Endodermal cell (in vitro differentiated cells): Measurements from ENCODE around the gene HS6ST1. TPM values are rescaled to one million over a fixed set of nuclear protein-coding genes. Genes with fewer than 3 reads are reported as not detected.
A peak's percentile ranks its signal among the peaks of the same experiment; 100 is the strongest.

ENCODE experiments used
- DNase-seq: peaks from one replicate; pipeline ENCODE4 v3.0.0-alpha.2; 2017
- H3K27ac ChIP-seq: 2 replicates; pipeline ENCODE4 v1.5.1; 2013; ENCODE audit warnings: mild to moderate bottlenecking, low read depth, low read length, moderate library complexity
- H3K27me3 ChIP-seq: 2 replicates; pipeline ENCODE4 v1.6.1; 2013; ENCODE audit warnings: mild to moderate bottlenecking, low read length, moderate library complexity; ENCODE audit not compliant: insufficient read depth, control insufficient read depth, poor library complexity, severe bottlenecking
- H3K36me3 ChIP-seq: 2 replicates; pipeline ENCODE4 v1.7.0; 2013; ENCODE audit warnings: mild to moderate bottlenecking, low read length, moderate library complexity; ENCODE audit not compliant: control insufficient read depth, insufficient read depth
- H3K4me1 ChIP-seq: one replicate; pipeline ENCODE4 v1.7.0; 2013; ENCODE audit warnings: low read length; ENCODE audit not compliant: control insufficient read depth, insufficient read depth
- H3K4me3 ChIP-seq: 2 replicates; pipeline ENCODE4 v1.5.1; 2013; ENCODE audit warnings: mild to moderate bottlenecking, low read length, moderate library complexity
- H3K9ac ChIP-seq: 2 replicates; pipeline ENCODE4 v1.6.1; 2013; ENCODE audit warnings: mild to moderate bottlenecking, low read length, moderate library complexity; ENCODE audit not compliant: poor library complexity, severe bottlenecking; ENCODE audit errors: extremely low read depth
- H3K9me3 ChIP-seq: 2 replicates; pipeline ENCODE4 v1.6.1; 2013; ENCODE audit warnings: mild to moderate bottlenecking, low read length, moderate library complexity; ENCODE audit not compliant: control insufficient read depth
- H3K27ac Mint-ChIP-seq: 2 replicates; pipeline ENCODE4 v1.8.0; 2020; ENCODE audit warnings: mixed read lengths
- H3K27me3 Mint-ChIP-seq: 2 replicates; pipeline ENCODE4 v1.8.0; 2021; ENCODE audit warnings: mild to moderate bottlenecking, mixed read lengths; ENCODE audit not compliant: insufficient read depth
- H3K36me3 Mint-ChIP-seq: 2 replicates; pipeline ENCODE4 v1.8.0; 2020; ENCODE audit warnings: low read depth, mixed read lengths
- H3K4me1 Mint-ChIP-seq: 2 replicates; pipeline ENCODE4 v1.8.0; 2020; ENCODE audit warnings: mixed read lengths
- H3K4me3 Mint-ChIP-seq: 2 replicates; pipeline ENCODE4 v1.8.0; 2020; ENCODE audit warnings: mild to moderate bottlenecking, moderate library complexity, mixed read lengths
- H3K9me3 Mint-ChIP-seq: 2 replicates; pipeline ENCODE4 v1.8.0; 2020; ENCODE audit warnings: mild to moderate bottlenecking, mixed read lengths
- CTCF ChIP-seq: fragments of 200-600 bp; sonication (generic); conservative IDR thresholded peaks from 2 replicates; pipeline ENCODE4 v1.5.0; 2021; ENCODE audit warnings: antibody characterized with exemption, mild to moderate bottlenecking
- WGBS, 2 experiments: methylation state at CpG; one replicate each; pipeline versions ENCODE4 v1.1.5 to v1.1.7; 2013; ENCODE audit warnings: missing lambda C conversion rate in 2 of 2, mixed read lengths in 1 of 2; ENCODE audit not compliant: insufficient coverage in 1 of 2, insufficient read length in 1 of 2; 5-methylcytosine and 5-hydroxymethylcytosine counted together
- total RNA-seq, 2 donors: library from RNA; stranded (reverse); fragmentation: NEBNext Ultra II Directional in 1 of 2; extraction: Animal tissue kit (Norgen Biotek cat#: 25700) in 1 of 2; gene quantifications; 2 replicates in 1 of 2; 3 replicates in 1 of 2; pipeline ENCODE4 v1.2.1, GENCODE V29; 2021

The HS6ST1 gene
- total RNA-seq, 2 donors from 2014 or later = 93.0 to 106 TPM

GRCh38 chr2:128232965-128233789 lies 85.5 kb downstream of the HS6ST1 start:
- peak overlapping the region; percentile 60 for H3K4me3 Mint-ChIP-seq
- Histone ChIP-seq H3K27ac (no peak overlapping the region), H3K4me3 (peak overlapping the region; percentile 82), H3K9ac (peak overlapping the region; percentile 70), H3K4me1 (peaks cover 10% of the 10 kb centered on the region), H3K9me3 (no peaks in the 10 kb centered on the region), H3K36me3 (no peaks in the 10 kb centered on the region), H3K27me3 (no peaks in the 10 kb centered on the region)
- peaks cover 2% of the 10 kb centered on the region for H3K27me3 Mint-ChIP-seq
- WGBS, 2 experiments = 1 to 5% methylated on average over 31 to 84 of the region's 84 CpGs
- peak overlapping the region; percentile 84 for H3K27ac Mint-ChIP-seq
- peaks cover 24% of the 10 kb centered on the region for H3K4me1 Mint-ChIP-seq
- H3K9me3 Mint-ChIP-seq = peaks cover 2% of the 10 kb centered on the region
- peak; percentile 96 for DNase-seq
- peak; percentile 93 for TF ChIP-seq CTCF
- H3K36me3 Mint-ChIP-seq = no peaks in the 10 kb centered on the region

- peaks cover 1% of the 10 kb centered on the region for H3K4me1 ChIP-seq
- H3K4me3 Mint-ChIP-seq = no peak overlapping the region
These were observed 89.8 kb downstream of the HS6ST1 start for GRCh38 chr2:128228894-128229293.

DNA sequence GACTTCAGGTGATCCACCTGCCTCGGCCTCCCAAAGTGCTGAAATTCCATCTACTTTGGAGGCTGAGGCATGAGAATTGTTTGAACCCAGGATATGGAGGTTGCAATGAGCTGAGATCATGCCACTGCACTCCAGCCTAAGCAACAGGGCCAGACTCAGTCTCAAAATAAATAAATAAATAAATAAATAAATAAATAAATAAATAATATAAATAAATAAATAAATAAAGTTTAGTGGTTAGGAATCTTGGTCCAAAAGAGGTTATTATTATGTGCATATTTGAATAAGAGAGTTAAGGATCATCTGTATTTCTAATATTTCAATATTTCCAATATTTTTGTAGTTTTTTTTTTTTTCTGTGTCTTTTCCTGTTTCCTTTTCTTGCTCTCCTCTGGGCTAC lies 90.8 kb downstream of the HS6ST1 start:
- 83 to 93% methylated on average over 1 of the region's 1 CpG for WGBS, 2 experiments
- H3K27ac Mint-ChIP-seq = no peak overlapping the region

More at GRCh38 chr2:128228894-128229293, 89.8 kb downstream of the HS6ST1 start:
- H3K9me3 Mint-ChIP-seq = peaks cover 4% of the 10 kb centered on the region
- peaks cover 2% of the 10 kb centered on the region for H3K27me3 Mint-ChIP-seq
- H3K36me3 Mint-ChIP-seq = peaks cover 8% of the 10 kb centered on the region
- Histone ChIP-seq H3K27me3 (no peaks in the 10 kb centered on the region), H3K36me3 (no peaks in the 10 kb centered on the region), H3K4me3 (no peak overlapping the region), H3K9me3 (no peaks in the 10 kb centered on the region), H3K27ac (no peak overlapping the region), H3K9ac (no peak overlapping the region)
- TF ChIP-seq CTCF = no peak
- H3K4me1 Mint-ChIP-seq = peaks cover 2% of the 10 kb centered on the region
- no peak for DNase-seq
- H3K27ac Mint-ChIP-seq = no peak overlapping the region

More for the DNA sequence above, 90.8 kb downstream of the HS6ST1 start:
- Histone ChIP-seq H3K9ac (no peak overlapping the region), H3K4me1 (no peaks in the 10 kb centered on the region), H3K4me3 (no peak overlapping the region), H3K27me3 (no peaks in the 10 kb centered on the region), H3K9me3 (no peaks in the 10 kb centered on the region), H3K36me3 (no peaks in the 10 kb centered on the region), H3K27ac (no peak overlapping the region)
- no peak for DNase-seq
- Mint-ChIP-seq H3K4me1 (no peaks in the 10 kb centered on the region), H3K27me3 (peaks cover 2% of the 10 kb centered on the region), H3K4me3 (no peak overlapping the region), H3K9me3 (peaks cover 4% of the 10 kb centered on the region), H3K36me3 (peaks cover 8% of the 10 kb centered on the region)
- TF ChIP-seq CTCF = no peak
